ENCODE measurements around the gene NHLRC4. TPM values are rescaled to one million over a fixed set of nuclear protein-coding genes. Genes with fewer than 3 reads are reported as not detected.

The NHLRC4 gene
- total RNA-seq, 4 donors from 2014 or later = 0.49 to 1.0 (median 0.57) TPM

- no peak overlapping the region for H3K4me3 ChIP-seq (ENCODE audit: low read depth, poor library complexity, severe bottlenecking)
- WGBS, 2 donors = 77 to 85% methylated on average over 21 to 27 of the region's 27 CpGs
- DNase-seq (ENCODE audit: low spot score in 2 of 2) = no peak
- intact Hi-C loops (cut with DNase I; ENCODE audit: low total_unique reads) = no loop called here
- TF ChIP-seq POLR2A (IDR thresholded peaks at IDR 0.05) = no peak
- TF ChIP-seq, protein P1, sequence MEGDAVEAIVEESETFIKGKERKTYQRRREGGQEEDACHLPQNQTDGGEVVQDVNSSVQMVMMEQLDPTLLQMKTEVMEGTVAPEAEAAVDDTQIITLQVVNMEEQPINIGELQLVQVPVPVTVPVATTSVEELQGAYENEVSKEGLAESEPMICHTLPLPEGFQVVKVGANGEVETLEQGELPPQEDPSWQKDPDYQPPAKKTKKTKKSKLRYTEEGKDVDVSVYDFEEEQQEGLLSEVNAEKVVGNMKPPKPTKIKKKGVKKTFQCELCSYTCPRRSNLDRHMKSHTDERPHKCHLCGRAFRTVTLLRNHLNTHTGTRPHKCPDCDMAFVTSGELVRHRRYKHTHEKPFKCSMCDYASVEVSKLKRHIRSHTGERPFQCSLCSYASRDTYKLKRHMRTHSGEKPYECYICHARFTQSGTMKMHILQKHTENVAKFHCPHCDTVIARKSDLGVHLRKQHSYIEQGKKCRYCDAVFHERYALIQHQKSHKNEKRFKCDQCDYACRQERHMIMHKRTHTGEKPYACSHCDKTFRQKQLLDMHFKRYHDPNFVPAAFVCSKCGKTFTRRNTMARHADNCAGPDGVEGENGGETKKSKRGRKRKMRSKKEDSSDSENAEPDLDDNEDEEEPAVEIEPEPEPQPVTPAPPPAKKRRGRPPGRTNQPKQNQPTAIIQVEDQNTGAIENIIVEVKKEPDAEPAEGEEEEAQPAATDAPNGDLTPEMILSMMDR (IDR thresholded peaks at IDR 0.05) = no peak
Observed at GRCh38 chr16:534856-535445, 31.9 kb upstream of the NHLRC4 start.

DNA sequence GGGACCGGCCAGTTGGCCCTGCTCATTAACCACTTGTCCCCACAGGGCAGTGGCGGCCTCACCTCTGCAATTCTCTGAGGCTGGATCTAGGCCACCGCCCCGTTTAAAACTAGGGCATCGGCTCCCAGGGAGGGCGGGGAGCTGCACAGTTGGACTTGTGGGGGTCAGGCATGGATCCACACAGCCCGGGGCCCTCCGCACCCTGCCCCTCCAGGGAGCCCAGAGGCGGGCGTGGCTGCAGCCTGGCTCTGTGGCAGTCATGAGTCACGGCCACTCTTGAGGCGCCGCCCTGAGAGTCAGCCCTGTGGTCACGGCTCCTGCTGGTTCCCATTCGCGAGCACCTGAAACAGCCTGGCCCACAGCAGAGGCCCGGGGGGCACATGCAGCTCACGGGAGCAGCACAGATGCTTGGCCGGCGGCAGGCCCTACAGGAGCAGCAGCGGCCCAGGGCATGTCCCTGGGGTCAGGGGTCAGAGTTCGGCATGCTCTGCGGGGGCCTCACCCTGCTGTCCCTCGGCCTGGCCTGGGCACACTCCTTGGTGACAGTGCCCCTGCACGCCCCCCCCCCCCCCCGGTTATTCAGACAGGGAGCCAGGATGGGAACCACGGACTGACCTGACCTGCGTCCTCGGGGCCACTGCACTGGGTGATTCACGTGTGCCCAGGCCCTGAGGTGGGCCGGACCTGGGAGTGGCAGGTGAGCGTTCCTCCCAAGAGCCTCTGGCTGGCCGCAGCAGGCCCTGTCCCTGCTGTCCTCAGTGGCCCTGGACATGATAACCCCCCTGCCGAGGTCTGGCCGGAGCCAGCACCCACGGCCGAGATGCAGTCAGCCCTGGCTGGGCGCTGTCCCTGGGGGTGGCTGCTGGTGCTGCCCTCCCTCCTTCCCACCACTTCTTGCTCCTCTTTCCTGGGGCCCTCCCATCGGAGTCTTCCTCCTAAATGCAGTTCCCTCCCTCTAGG lies 31.1 kb upstream of the NHLRC4 start:
- peak in 1 of 2 donors; percentile 51 for DNase-seq (ENCODE audit: low spot score in 2 of 2)
- intact Hi-C loops (cut with DNase I; ENCODE audit: low total_unique reads) = no loop called here
- no peak overlapping the region for H3K4me3 ChIP-seq (ENCODE audit: low read depth, poor library complexity, severe bottlenecking)
- TF ChIP-seq POLR2A (IDR thresholded peaks at IDR 0.05) = no peak
- TF ChIP-seq, protein P1 (IDR thresholded peaks at IDR 0.05) = no peak
- WGBS, 2 donors = 60% methylated on average over 17 to 25 of the region's 39 CpGs

DNA sequence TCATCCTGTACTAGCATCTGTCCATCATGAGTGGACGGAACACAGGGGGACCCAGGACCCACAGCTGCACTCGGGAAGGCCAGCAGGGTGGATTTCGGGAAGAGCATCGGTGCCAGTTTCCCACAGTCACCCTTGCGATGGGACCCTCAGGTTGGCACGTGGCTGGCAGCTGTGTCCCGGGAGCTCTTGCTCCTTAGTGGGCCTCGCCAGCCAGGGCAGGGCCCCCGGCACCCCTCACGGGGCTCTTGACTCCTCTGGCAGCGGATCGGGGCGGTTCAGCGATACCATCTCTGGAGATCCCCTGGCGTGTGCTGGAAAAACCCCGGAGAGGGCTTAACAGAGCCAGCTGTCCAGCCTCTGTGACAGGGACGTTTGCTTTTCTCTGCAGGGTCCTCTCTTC lies 30.1 kb upstream of the NHLRC4 start:
- no peak overlapping the region for H3K4me3 ChIP-seq (ENCODE audit: low read depth, poor library complexity, severe bottlenecking)
- intact Hi-C loops (cut with DNase I; ENCODE audit: low total_unique reads) = no loop called here
- 76 to 80% methylated on average over 9 to 16 of the region's 17 CpGs for WGBS, 2 donors
- no peak for TF ChIP-seq POLR2A (IDR thresholded peaks at IDR 0.05)
- TF ChIP-seq, protein P1 (IDR thresholded peaks at IDR 0.05) = no peak
- DNase-seq (ENCODE audit: low spot score in 2 of 2) = no peak

DNA sequence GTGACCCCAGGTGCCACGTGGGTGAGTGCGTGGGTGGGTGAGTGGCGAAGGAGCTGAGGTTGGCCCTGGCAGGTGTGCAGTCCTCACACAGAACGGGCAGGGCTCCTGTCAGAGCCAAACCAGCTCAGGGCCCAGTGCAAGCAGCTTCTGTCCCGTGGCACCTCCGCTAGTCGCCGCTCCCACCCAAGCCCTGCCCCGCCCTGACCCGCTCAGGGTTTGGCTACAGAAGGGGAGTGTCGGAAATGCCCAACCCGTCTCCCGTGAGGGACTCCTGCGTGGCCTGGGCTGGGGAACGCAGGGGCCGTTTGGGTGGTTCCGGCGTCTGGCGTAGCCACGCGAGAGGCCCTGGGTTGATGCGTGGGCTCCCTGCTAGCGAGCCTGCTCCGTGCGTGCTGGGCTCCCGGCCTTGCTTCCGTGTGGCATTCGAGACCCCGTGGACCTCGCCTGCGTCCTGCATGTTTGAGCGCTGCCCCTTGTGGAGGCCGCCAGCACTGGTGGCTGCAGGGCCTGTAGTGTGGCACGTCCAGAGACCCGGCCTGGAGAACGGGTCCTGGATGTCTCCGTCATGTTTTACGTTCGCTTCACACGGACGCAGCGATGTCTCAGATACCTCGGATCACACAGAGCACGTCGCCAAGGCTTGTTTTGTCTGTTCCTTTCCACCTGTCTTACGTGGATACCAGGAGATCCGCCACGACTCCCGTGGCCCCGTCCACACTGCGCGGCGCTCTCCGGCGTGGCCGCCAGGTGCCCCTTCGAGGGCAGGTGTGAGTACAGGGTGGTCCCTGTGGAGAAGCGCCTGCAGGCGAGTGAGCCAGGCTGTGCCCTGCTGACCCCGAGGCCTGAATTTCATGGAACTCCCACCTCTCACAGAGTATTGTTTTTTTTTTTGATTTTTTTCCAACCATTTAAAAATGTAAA lies 29.1 kb upstream of the NHLRC4 start:
- TF ChIP-seq, protein P1 (IDR thresholded peaks at IDR 0.05) = no peak
- TF ChIP-seq POLR2A (IDR thresholded peaks at IDR 0.05) = no peak
- intact Hi-C loops (cut with DNase I; ENCODE audit: low total_unique reads) = no loop called here
- 89 to 93% methylated on average over 51 to 60 of the region's 60 CpGs for WGBS, 2 donors
- no peak for DNase-seq (ENCODE audit: low spot score in 2 of 2)
- H3K4me3 ChIP-seq (ENCODE audit: low read depth, poor library complexity, severe bottlenecking) = no peak overlapping the region

DNA sequence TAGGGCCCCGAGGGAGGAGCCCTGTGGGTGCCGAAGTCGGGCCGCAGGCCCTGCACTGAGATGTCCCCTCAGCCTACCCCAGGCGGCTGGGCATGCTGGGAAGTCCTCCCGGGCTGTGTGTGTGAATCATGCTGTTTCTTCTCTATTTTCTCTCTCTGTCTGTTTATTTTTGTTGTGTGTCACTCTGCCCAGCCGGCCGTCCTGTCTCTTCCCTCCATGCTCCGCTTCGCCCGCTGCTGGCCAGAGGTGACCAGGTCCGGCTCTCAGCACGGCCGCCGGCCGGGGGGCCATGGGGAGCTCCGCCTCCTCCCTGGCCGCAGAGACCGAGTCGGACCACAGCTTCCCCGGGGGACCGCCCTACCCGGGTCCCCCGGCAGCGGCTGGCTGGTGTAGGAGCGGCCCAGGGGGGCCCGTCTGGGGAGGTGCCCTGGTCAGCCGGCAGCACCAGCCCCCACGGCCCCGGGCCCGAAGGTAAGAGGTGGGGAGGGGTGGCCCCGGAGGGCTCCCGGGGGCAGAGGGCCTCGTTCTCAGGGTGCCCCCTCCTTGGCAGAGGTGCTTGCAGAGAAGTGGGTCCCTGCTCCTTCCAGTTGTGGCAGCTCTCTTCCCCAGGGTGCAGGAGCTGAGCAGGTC lies 26.8 kb upstream of the NHLRC4 start:
- DNase-seq (ENCODE audit: low spot score in 2 of 2) = no peak
- intact Hi-C loops (cut with DNase I; ENCODE audit: low total_unique reads) = loop anchor here (10.0 kb wide), 1 partner anchor 125 kb away; the partner anchor contains the start of gene RHOT2
- no peak overlapping the region for H3K4me3 ChIP-seq (ENCODE audit: low read depth, poor library complexity, severe bottlenecking)
- 91 to 92% methylated on average over 34 of the region's 34 CpGs for WGBS, 2 donors
- TF ChIP-seq, protein P1 (IDR thresholded peaks at IDR 0.05) = no peak
- no peak for TF ChIP-seq POLR2A (IDR thresholded peaks at IDR 0.05)

Data from lower leg skin (tissue), 4 donors.